PC-3 (cell line): Measurements from ENCODE around the gene PEAK3. TPM values are rescaled to one million over a fixed set of nuclear protein-coding genes. Genes with fewer than 3 reads are reported as not detected.

ENCODE experiments used
- ATAC-seq: fragments of 200-7000 bp; cut with Tn5 transposase; 2 replicates; pipeline ENCODE4 v1.9.1; 2020; ENCODE audit warnings: mild to moderate bottlenecking, moderate library complexity
- BruUV-seq: library from RNA; stranded (reverse); fragments of 400-500 nt; replicated peaks from 2 replicates; lab custom pipeline; 2021; lab: Mats Ljungman, UMichigan
- CTCF ChIA-PET: fragments of 300-600 bp; sonication (Branson Sonifier 250); formaldehyde crosslinking; loops from one replicate; lab custom pipeline; 2022; ENCODE audit warnings: antibody characterized with exemption; lab: Charles Lee
- POLR2A ChIA-PET: fragments of 300-600 bp; sonication (Branson Sonifier 250); formaldehyde crosslinking; loops from one replicate; lab custom pipeline; 2022; ENCODE audit warnings: antibody characterized with exemption; ENCODE audit not compliant: unreplicated experiment; lab: Charles Lee
- DNase-seq: peaks from one replicate; pipeline ENCODE4 v3.0.0-alpha.2; 2015
- H2AFZ ChIP-seq: fragments of 300-600 bp; sonication (generic); 2 replicates; pipeline ENCODE4 v1.6.0; 2016; ENCODE audit warnings: antibody characterized with exemption, low read length
- H3F3A ChIP-seq: fragments of 300-600 bp; sonication (generic); one replicate; pipeline ENCODE4 v1.6.0; 2017; ENCODE audit warnings: antibody characterized with exemption, low read length, control low read depth, mild to moderate bottlenecking; ENCODE audit not compliant: unreplicated experiment
- H3K27ac ChIP-seq: fragments of 300-600 bp; sonication (generic); 2 replicates; pipeline ENCODE4 v1.5.1; 2016; ENCODE audit warnings: mild to moderate bottlenecking, low read length
- H3K27me3 ChIP-seq: fragments of 300-600 bp; sonication (generic); 2 replicates; pipeline ENCODE4 v1.6.1; 2016; ENCODE audit warnings: low read length, mixed read lengths
- H3K36me3 ChIP-seq: fragments of 300-600 bp; sonication (generic); 2 replicates; pipeline ENCODE4 v1.6.1; 2016; ENCODE audit warnings: low read depth, mixed run types, low read length, mixed read lengths
- H3K4me1 ChIP-seq: fragments of 300-600 bp; sonication (generic); 2 replicates; pipeline ENCODE4 v1.5.1; 2016; ENCODE audit warnings: low read length; ENCODE audit not compliant: insufficient read depth
- H3K4me2 ChIP-seq: fragments of 300-600 bp; sonication (generic); 2 replicates; pipeline ENCODE4 v1.6.0; 2016; ENCODE audit warnings: low read length
- H3K4me3 ChIP-seq: fragments of 300-600 bp; sonication (generic); 2 replicates; pipeline ENCODE4 v1.5.1; 2016; ENCODE audit warnings: mild to moderate bottlenecking, low read length, mixed read lengths
- H3K79me2 ChIP-seq: fragments of 300-600 bp; sonication (generic); 2 replicates; pipeline ENCODE4 v1.6.1; 2017; ENCODE audit warnings: low read length, mixed read lengths
- H3K9ac ChIP-seq: fragments of 300-600 bp; sonication (generic); 2 replicates; pipeline ENCODE4 v1.6.0; 2016; ENCODE audit warnings: mild to moderate bottlenecking, low read length
- H3K9me2 ChIP-seq: fragments of 300-600 bp; sonication (generic); replicated peaks from 2 replicates; pipeline ENCODE4 v1.6.1; 2016; ENCODE audit warnings: mixed run types, low read length, mixed read lengths
- H3K9me3 ChIP-seq: fragments of 300-600 bp; sonication (generic); 2 replicates; pipeline ENCODE4 v1.6.1; 2016; ENCODE audit warnings: low read length, mixed read lengths
- H4K20me1 ChIP-seq: fragments of 300-600 bp; sonication (generic); 2 replicates; pipeline ENCODE4 v1.6.1; 2016; ENCODE audit warnings: low read length, mixed read lengths
- EZH2 ChIP-seq: fragments of 300-600 bp; sonication (generic); IDR thresholded peaks from one replicate; pipeline ENCODE4 v1.6.1; 2017; ENCODE audit warnings: antibody characterized with exemption, mild to moderate bottlenecking, low read length; ENCODE audit not compliant: unreplicated experiment
- EZH2phosphoT487 ChIP-seq: fragments of 300-600 bp; sonication (generic); IDR thresholded peaks from 2 replicates; pipeline ENCODE4 v1.6.1; 2018; ENCODE audit warnings: mild to moderate bottlenecking, antibody characterized with exemption, low read length, borderline replicate concordance
- intact Hi-C: fragments of 100-400 bp; cut with micrococcal nuclease; formaldehyde crosslinking; loops from 2 replicates; pipeline ENCODE4 v1.9.0; 2023
- total RNA-seq: library from RNA; depleted of rRNA; stranded (reverse); fragments of >200 nt; gene quantifications from 2 replicates; pipeline ENCODE4 v1.2.3, GENCODE V29; 2014
- TF ChIP-seq, protein P1 (sequence below): fragments of 300-600 bp; sonication (generic); conservative IDR thresholded peaks from 2 replicates; pipeline ENCODE4 v1.5.1; 2017; ENCODE audit warnings: antibody characterized with exemption, low read depth, mild to moderate bottlenecking, low read length

PEAK3 gene
- total RNA-seq, 1 experiment from 2014 or later, result not detected

DNA sequence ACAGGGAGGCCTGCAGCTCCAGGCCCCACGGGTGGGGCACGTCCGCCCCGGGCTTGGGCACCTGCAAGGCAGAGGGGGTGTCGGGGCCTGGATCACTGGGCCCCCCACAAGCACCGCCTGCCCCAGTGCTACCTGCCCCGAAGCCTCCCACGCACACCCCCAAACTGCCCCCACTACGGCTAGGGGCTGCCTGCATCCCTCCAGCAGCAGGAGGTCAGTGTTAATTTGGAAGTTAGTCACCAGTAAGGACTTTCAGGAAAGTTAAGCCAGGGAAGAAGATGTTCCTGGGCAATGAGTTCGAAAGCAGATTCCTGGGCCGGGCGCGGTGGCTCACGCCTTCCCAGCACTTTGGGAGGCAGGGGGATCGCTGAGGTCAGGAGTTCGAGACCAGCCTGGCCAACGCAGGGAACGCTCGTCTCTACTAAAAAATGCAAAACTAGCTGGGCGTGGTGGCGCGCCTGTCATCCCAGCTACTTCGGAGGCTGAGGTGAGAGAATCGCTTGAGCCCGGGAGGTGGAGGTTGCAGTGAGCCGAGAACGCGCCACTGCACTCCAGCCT is 5.5 kb downstream of the PEAK3 start:
- no peak for TF ChIP-seq EZH2
- Histone ChIP-seq H3K36me3 (peaks cover 7% of the 10 kb centered on the region; the same call in 1 of the 2 replicates), H4K20me1 (peaks cover 17% of the 10 kb centered on the region), H3K9me2 (no peaks in the 10 kb centered on the region), H3K9me3 (no peaks in the 10 kb centered on the region), H3K79me2 (peaks cover 27% of the 10 kb centered on the region), H2AFZ (no peak overlapping the region), H3K4me3 (no peak overlapping the region), H3K27ac (no peak overlapping the region), H3K4me1 (peaks cover 16% of the 10 kb centered on the region; the same call in 1 of the 2 replicates), H3K4me2 (no peak overlapping the region), H3K27me3 (no peaks in the 10 kb centered on the region), H3K9ac (no peak overlapping the region), H3F3A (no peaks in the 10 kb centered on the region)
- ChIA-PET CTCF (no interaction called here), POLR2A (no interaction called here)
- ATAC-seq (no peak), DNase-seq (no peak)
- BruUV-seq, result no TSS peak
- intact Hi-C loops, result no loop called here

DNA sequence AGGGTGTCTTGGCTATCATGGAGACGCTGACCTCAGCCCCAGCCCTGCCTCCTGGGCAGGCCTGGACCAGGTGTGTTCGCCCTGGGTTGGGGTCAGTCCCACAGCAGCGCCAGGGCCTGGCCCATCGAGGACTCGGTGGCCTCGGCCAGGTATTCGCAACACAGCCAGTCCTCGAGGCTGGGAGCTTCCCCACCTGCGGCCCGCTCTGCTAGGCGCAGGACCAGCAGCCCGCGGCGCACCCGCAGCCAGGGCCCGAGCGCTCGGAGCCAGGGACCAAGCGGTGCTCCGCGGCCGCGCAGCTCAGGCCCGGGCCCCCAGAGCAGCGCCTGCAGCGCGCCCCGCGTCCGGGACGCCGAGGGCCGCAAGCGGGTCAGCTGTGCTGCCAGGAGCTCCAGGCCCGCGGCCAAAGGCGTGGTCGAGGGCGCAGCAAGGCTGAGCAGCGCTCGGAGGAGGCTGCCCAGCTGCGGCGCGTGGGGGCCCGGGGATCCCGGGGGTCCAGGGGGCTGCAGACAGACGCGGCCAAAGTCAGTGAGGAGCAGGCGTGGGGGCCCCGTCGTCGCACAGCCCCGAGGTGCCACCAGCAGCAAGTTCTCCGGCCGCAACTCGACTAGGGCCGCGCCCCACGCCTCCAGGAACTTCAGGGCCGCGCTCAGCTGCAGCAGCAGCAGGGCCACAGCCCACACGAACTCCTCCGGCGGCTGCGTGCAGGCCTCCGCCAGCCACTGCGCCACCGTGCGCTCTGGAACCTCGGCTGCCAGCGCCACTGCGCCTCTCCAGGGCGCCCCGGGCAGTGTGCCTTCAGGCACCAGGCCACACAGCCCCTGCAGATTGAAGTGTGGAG is 6.2 kb downstream of the PEAK3 start:
- DNase-seq, result no peak

DNA sequence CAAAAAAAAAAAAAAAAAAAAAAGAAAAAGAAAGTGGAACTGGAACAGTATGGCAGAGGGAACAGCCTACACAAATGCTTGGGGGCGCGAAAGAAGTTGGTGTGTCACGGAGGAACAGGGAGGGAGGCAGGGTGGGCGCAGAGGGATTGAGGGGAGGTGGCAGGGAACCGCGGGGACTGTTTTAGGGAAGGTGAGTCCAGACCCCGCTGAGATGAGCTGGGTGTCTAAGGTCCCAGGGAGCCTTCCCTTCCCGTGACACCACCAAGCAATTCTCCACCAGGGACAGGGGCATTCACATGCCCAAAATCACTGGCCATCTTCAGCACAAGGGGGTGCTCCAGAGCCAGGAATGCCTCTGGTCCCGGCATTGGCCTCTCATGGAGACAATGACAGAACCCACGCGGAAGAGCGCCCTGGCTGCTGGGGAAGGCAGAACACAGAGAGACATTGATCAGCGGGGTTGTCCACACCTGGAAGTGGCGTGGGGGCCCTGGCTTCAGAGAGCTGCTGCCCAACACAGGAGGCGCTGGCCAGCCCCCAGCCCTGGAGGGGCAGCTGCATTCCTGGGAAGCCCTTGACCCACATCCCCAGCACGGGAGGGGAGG is 6.9 kb downstream of the PEAK3 start:
- Histone ChIP-seq H4K20me1 (peaks cover 30% of the 10 kb centered on the region), H3F3A (no peaks in the 10 kb centered on the region), H2AFZ (no peak overlapping the region), H3K4me1 (peaks cover 17% of the 10 kb centered on the region; the same call in 1 of the 2 replicates), H3K9ac (no peak overlapping the region), H3K4me2 (no peak overlapping the region), H3K27me3 (no peaks in the 10 kb centered on the region), H3K9me3 (no peaks in the 10 kb centered on the region), H3K36me3 (peaks cover 10% of the 10 kb centered on the region; the same call in 1 of the 2 replicates), H3K4me3 (no peak overlapping the region), H3K79me2 (peaks cover 42% of the 10 kb centered on the region), H3K9me2 (no peaks in the 10 kb centered on the region), H3K27ac (no peak overlapping the region)
- ATAC-seq (peak; percentile 40), DNase-seq (peak; percentile 66)
- ChIA-PET CTCF (no interaction called here), POLR2A (no interaction called here)
- intact Hi-C loops, result loop anchor here (5.0 kb wide), 1 partner anchor 108 kb away; no protein-coding TSS in a partner anchor
- BruUV-seq, result no TSS peak
- TF ChIP-seq, protein P1, sequence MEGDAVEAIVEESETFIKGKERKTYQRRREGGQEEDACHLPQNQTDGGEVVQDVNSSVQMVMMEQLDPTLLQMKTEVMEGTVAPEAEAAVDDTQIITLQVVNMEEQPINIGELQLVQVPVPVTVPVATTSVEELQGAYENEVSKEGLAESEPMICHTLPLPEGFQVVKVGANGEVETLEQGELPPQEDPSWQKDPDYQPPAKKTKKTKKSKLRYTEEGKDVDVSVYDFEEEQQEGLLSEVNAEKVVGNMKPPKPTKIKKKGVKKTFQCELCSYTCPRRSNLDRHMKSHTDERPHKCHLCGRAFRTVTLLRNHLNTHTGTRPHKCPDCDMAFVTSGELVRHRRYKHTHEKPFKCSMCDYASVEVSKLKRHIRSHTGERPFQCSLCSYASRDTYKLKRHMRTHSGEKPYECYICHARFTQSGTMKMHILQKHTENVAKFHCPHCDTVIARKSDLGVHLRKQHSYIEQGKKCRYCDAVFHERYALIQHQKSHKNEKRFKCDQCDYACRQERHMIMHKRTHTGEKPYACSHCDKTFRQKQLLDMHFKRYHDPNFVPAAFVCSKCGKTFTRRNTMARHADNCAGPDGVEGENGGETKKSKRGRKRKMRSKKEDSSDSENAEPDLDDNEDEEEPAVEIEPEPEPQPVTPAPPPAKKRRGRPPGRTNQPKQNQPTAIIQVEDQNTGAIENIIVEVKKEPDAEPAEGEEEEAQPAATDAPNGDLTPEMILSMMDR, result peak; percentile 56
- no peak for TF ChIP-seq EZH2

More for the DNA sequence above, 6.2 kb downstream of the PEAK3 start:
- Histone ChIP-seq H4K20me1 (peaks cover 24% of the 10 kb centered on the region), H3K4me2 (no peak overlapping the region), H3K4me1 (peaks cover 17% of the 10 kb centered on the region; the same call in 1 of the 2 replicates), H2AFZ (no peak overlapping the region), H3K4me3 (no peak overlapping the region), H3K36me3 (peaks cover 10% of the 10 kb centered on the region; the same call in 1 of the 2 replicates), H3K9me3 (no peaks in the 10 kb centered on the region), H3K9ac (no peak overlapping the region), H3K9me2 (no peaks in the 10 kb centered on the region), H3K79me2 (peaks cover 34% of the 10 kb centered on the region), H3K27ac (no peak overlapping the region), H3K27me3 (no peaks in the 10 kb centered on the region), H3F3A (no peaks in the 10 kb centered on the region)
- CTCF ChIA-PET, result no interaction called here
- ATAC-seq, result no peak
- intact Hi-C loops, result no loop called here
- BruUV-seq, result no TSS peak
- POLR2A ChIA-PET, result no interaction called here
- TF ChIP-seq EZH2phosphoT487 (no peak), EZH2 (no peak)
- TF ChIP-seq, protein P1, result no peak
